Measurements from ENCODE around the gene CDK5R1.

DNA sequence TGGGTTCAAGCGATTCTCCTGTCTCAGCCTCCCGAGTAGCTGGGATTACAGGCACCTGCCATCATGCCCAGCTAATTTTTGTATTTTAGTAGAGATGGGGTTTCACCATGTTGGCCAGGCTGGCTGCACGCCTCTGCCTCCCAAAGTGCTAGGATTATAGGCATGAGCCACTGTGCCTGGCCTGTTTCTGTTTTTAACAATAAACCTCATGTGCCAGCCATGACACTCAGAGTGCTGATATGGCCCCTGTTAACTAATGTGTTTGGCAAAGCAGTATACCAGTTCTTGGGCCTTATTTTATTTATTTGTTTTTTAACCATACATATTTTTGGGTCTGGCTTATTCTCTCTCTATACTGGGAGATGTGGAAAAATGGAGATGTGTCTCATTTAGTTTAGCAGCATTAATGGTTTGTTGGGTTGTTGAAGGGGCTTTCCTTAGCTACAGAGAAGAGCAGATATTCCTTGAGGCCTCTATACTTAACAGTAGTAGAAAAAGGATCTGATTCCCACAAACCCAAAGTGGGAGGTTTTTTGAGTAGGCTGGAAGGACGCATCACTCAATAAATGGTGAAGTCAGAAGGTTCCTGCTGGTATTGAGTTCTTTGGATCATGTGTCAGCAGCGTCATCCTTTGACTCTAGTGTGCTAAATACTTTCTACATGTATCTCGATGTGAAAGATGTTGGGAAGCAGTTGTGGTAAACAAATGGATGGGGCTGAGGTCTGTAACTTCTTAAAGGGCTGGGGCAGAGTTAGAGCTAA, 16.2 kb upstream of the CDK5R1 start:
- TF ChIP-seq, protein P1, sequence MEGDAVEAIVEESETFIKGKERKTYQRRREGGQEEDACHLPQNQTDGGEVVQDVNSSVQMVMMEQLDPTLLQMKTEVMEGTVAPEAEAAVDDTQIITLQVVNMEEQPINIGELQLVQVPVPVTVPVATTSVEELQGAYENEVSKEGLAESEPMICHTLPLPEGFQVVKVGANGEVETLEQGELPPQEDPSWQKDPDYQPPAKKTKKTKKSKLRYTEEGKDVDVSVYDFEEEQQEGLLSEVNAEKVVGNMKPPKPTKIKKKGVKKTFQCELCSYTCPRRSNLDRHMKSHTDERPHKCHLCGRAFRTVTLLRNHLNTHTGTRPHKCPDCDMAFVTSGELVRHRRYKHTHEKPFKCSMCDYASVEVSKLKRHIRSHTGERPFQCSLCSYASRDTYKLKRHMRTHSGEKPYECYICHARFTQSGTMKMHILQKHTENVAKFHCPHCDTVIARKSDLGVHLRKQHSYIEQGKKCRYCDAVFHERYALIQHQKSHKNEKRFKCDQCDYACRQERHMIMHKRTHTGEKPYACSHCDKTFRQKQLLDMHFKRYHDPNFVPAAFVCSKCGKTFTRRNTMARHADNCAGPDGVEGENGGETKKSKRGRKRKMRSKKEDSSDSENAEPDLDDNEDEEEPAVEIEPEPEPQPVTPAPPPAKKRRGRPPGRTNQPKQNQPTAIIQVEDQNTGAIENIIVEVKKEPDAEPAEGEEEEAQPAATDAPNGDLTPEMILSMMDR (conservative IDR thresholded peaks at IDR 0.05; ENCODE audit: low read length), result no peak
- TF ChIP-seq EZH2phosphoT487 (IDR thresholded peaks at IDR 0.05; ENCODE audit: borderline replicate concordance), result no peak
